Adrenal gland (tissue), 5 donors: ENCODE data around the gene MRNIP.

Source experiments
- CTCF ChIP-seq, 6 experiments: fragments of 450-650 bp in 4 of 6; fragments of 200-600 bp in 2 of 6; sonication (generic) in 1 of 6; IDR thresholded peaks; 1 replicate in 5 of 6; 2 replicates in 1 of 6; pipeline versions ENCODE4 v1.5.1 to v1.8.0; 2016 to 2021; ENCODE audit warnings: antibody characterized with exemption in 6 of 6, mild to moderate bottlenecking in 2 of 6, moderate library complexity in 1 of 6
- POLR2A ChIP-seq, 2 donors: fragments of 450-650 bp; IDR thresholded peaks; one replicate each; pipeline ENCODE4 v1.6.1; 2017; ENCODE audit warnings: antibody characterized with exemption in 2 of 2, mild to moderate bottlenecking in 2 of 2, moderate library complexity in 1 of 2
- donor health status: DM: no; HTN: no; CAD: no.

GRCh38 chr5:179862891-179863290 lies 4.3 kb upstream of the MRNIP start:
- no peak for TF ChIP-seq CTCF (IDR thresholded peaks at IDR 0.05)
- TF ChIP-seq POLR2A (IDR thresholded peaks at IDR 0.05), result no peak
